H54 (cell line): ENCODE data around the gene CEP250.

Source experiments
- DNase-seq: peaks from one replicate; pipeline ENCODE4 v3.0.0; 2011; ENCODE audit warnings: low spot score, mixed read lengths; ENCODE audit not compliant: insufficient read length
- FAIRE-seq: peaks from 3 replicates; lab custom pipeline; 2011; peaks lifted over from hg19 to GRCh38; lab: Jason Lieb, UNC
- POLR2A ChIP-seq: IDR thresholded peaks from 2 replicates; pipeline ENCODE4 v1.6.1; 2011; ENCODE audit warnings: low read depth, mild to moderate bottlenecking, low read length

The CEP250 gene, protein sequence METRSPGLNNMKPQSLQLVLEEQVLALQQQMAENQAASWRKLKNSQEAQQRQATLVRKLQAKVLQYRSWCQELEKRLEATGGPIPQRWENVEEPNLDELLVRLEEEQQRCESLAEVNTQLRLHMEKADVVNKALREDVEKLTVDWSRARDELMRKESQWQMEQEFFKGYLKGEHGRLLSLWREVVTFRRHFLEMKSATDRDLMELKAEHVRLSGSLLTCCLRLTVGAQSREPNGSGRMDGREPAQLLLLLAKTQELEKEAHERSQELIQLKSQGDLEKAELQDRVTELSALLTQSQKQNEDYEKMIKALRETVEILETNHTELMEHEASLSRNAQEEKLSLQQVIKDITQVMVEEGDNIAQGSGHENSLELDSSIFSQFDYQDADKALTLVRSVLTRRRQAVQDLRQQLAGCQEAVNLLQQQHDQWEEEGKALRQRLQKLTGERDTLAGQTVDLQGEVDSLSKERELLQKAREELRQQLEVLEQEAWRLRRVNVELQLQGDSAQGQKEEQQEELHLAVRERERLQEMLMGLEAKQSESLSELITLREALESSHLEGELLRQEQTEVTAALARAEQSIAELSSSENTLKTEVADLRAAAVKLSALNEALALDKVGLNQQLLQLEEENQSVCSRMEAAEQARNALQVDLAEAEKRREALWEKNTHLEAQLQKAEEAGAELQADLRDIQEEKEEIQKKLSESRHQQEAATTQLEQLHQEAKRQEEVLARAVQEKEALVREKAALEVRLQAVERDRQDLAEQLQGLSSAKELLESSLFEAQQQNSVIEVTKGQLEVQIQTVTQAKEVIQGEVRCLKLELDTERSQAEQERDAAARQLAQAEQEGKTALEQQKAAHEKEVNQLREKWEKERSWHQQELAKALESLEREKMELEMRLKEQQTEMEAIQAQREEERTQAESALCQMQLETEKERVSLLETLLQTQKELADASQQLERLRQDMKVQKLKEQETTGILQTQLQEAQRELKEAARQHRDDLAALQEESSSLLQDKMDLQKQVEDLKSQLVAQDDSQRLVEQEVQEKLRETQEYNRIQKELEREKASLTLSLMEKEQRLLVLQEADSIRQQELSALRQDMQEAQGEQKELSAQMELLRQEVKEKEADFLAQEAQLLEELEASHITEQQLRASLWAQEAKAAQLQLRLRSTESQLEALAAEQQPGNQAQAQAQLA (N-terminal part only)

DNA sequence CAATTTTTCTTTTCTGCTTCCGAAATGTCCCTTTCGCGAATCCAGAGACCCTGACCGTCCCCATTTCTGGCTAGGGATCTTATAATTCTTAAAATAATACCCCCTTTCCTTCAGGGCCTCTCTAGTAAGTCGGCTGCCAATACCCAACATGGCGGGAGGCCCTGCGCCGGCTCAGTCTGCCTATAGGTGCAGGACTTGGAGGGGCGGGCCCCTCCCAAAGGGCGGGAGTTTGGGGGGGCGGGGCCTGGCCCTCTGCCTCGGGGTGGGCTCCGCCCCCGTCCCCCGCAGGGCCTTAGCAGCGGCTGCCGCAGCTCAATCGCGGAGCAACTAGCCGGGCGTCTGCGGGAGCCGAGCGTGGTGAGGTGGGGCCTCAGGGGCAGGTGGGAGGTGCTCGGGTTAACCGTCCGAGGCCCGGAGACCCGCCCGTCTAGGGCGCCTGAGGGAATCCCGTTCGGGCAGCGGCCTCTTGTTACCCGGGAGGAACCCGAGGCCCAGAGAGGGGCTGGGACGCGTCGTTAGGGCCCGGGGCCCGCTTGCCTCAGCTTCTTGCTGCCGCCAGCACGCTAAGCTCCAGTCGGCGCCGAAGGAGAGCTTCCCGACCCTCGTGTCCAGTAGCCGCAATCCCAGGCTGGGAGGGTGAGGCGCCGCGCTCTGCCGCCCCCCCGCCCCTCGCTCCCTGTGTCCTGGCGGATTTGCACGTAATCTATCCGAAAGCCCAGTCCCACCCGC lies at the start of gene CEP250:
TSS of gene CEP250 (plus strand) at position 718 of the 729 bp plus-strand sequence. CDS start 6,770 bp downstream, outside the sequence.
- peak; percentile 69; the same call in 1 of the 2 replicates for TF ChIP-seq POLR2A
- peak; percentile 85 for DNase-seq
- no peak for FAIRE-seq

DNA sequence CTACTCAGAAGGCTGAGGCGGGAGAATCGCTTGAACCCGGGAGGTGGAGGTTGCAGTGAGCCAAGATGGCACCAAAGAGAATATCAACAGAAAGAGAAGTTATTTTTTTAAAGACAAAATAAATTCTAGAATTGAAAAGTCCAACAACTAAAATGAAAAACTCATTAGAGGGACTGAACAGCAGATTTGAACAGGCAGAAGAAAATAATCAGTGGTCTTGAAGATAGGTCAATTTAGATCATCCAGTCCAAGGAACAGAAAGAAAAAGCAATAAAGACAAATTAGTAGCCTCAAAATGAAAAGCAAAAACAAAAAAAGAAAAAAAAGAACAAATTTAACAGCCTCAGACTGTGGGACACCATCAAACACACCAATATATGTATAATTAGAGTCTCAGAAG lies 49.6 kb upstream of the CEP250 start:
- no peak for DNase-seq
- no peak for FAIRE-seq
- no peak for TF ChIP-seq POLR2A

DNA sequence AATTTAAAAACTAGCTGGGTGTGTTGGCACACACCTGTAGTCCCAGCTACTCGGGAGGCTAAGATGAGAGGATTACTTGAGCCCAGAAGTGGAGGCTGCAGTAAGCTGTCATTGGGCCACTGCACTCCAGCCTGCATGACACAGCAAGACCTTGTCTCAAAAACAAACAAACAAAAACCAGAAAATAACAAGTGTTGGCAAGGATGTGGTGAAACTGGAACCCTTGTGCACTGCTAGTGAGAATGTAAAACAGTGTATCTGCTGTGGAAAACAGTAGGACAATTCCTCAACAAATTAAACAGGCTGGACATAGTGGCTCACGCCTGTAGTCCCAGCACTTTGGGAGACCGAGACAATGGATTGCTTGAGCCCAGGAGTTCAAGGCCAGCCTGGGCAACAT lies 47.1 kb upstream of the CEP250 start:
- DNase-seq (no peak), FAIRE-seq (no peak)

DNA sequence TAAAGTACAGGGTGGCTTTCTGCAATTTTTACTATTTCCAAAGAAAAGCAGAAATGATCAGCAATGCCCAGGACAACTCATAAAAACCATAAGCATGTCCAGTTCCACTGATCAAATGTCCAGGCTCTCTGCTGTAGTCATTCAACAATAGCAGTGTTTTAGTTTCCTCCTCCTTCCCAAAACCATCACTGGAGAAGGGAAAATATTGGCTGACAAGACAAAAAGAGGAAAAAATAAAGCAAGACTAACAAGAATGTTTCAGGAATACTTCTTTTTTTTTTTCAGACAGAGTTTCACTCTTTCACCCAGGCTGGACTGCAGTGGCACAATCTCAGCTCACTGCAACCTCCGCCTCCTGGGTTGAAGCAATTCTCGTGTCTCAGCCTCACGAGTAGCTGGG lies 45.9 kb upstream of the CEP250 start:
- DNase-seq (no peak), FAIRE-seq (no peak)
- no peak for TF ChIP-seq POLR2A

More for the DNA sequence above, 47.1 kb upstream of the CEP250 start:
- no peak for TF ChIP-seq POLR2A

DNA sequence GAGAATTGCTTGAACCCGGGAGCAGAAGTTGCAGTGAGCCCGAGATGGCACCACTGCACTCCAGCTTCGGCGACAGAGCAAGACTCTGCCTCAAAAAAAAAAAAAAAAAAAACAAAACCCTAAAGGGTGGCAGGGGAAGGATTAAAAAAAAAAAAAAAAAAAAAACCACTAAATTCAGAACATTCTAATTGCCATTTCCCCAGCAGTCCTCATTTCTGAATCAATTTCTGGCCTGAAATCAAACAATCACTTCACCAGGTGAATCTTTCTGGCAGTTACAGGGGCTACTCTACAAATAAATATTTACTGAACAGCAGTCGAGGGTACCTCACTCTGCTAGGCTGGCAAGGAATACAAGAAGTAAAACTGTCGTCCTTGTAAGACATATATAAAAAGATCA lies 44.8 kb upstream of the CEP250 start:
- DNase-seq (no peak), FAIRE-seq (no peak)
- no peak for TF ChIP-seq POLR2A

DNA sequence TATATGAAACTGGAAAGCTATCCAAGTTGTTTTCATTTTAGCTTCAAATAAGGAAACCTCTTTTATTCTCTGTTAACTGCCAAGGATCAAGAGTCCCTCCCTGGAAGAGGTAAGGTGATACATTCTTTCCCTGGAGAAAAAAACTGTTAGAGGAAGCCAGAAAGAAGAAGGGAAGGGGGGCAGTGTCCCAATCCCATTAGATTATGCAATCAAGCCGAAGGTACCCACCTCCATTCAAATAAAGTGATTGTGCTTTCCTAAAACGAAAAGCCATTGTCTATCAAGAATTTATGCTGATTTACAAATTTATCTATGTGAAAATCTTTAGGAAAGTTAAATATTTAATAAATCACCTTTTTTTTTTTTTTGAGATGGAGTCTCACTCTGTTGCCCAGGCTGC lies 34.1 kb upstream of the CEP250 start:
- no peak for TF ChIP-seq POLR2A
- FAIRE-seq (no peak), DNase-seq (no peak)

DNA sequence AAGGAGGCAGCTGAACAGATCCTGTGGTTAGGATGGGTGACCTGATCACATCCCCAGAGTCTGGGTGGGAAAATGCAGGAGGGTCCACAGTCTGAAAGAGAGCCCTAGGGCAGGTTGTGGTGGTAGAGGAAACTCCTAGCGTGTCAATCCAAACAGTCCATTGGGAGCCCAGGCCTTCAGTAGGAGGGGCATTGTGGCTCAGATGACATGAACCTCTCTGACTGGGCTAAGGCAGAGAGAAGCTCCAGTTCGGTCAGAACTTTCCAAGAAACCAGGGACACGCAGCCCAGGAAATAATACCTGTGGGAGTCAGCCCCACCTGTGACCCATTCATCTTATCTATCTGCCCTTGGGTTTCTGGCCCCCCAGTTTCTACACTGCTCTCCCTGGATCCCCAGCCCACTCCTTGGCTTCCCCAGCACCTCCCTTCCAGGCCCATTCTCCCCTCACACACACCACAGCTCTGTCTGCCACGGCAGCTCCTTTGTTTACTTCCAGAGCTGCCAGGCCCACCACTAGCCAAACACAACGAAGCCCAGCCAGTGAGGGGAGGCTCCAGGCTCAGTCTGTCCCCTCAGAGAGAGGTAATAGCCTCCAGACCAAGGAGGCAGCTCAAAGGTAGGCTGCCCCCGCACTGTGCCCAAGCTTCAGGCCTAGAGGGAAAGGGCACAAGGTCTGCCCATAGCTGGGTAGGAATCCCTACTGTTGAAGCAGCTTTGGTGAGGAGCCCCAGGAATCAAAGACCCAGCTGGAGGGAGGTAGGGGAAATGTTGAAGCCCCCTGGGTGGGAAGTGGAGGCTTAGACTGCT lies 23.6 kb upstream of the CEP250 start:
- no peak for TF ChIP-seq POLR2A
- no peak for DNase-seq
- no peak for FAIRE-seq

DNA sequence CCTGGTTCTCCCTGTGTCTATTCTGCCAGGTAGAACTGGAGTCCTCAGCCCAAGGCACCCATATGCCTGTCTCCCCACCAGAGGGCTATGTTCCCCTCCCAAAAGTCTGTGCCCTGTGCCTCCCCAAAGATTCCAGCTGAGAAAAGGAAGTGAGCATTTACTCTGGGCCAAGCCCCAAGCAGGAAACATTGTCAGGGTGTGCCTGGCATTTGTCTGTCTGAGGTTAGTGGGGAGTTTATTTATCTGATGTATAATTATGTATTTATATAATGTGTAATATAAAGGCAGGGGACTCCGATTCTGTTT lies 23.0 kb upstream of the CEP250 start:
- DNase-seq (no peak), FAIRE-seq (no peak)
- TF ChIP-seq POLR2A = no peak

DNA sequence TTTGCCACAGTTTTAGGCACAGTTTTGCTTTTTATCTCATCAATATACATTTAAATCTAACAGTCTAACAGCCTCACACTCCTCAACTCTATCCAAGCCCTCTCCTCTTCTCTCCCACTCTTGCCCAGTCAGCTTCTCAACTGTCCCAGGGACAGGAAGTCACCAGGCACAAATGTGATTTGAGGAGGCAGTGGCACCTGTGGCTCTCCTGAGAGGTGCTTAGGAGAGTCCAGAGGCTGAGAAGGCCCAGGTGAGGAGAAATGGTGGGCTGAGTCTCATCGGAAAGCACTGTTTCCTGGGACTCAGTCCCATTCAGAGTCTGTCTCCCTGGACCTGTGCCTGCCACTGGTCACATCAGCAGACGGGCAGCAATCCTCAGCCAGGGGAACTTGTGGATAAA lies 22.1 kb upstream of the CEP250 start:
- no peak for TF ChIP-seq POLR2A
- FAIRE-seq (no peak), DNase-seq (no peak)

DNA sequence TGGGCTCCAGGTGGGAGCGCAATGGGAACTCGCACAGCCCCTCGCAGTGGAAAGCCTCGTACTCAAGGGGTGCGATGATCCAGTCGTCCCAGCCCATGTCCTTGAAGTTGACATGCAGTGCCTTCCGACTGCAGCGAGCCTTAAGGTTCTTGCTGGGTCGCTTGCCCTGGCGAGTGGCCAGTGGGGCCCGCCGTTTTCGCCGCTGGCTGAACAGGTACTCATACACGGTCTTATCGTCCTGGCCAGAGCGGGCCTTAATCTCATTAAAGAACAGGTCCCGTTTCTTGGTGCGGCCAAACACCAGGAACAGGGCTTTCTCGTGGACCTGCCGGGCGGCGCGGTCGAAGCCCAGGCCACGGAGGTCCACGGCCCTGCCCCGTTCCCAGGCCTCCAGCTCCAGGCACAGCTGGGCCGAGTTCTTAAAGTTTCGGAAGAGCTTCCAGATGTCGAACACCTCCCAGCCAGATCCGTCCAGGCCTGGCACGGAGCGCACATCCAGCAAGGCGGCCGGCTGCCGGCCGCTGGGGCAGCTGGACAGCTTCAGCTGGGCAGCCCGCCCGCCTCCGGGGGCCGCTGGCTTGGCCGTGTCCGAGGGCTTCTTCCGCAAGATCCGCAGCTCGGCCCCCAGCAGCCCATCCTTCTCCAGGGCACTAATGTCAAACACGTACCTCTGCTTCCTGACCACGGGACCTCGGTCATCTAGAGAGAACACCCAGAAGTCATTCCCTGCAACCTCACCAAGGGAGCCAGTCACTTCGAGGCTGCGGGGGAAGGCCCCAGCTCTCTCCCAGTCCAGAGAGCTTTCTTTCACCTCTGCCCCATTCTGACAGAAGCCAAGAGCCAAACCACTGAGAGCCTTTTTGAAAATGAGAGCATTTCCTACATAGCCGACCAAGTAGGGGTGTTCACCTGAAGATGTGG lies 21.1 kb upstream of the CEP250 start:
- DNase-seq = no peak
- TF ChIP-seq POLR2A = no peak
- FAIRE-seq = no peak

DNA sequence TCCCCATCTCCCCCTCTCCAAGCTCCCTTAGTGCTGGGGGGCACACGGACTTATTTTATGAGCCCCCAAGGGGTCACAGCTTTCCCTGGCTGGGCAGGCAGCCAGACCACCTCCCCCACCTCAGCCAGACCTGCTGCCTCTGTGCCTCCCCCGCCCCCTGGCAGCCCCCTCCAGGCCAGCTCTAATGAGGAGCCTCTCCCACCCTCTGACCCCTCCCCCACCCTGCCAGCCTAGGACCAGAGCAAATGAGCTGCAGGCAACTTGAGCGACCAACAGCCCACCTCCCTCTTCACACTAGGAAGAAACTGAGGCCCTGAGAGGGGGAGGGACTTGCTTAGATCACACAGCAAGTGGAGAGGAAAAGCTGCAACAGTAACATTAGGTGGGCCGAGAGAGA lies 19.2 kb upstream of the CEP250 start:
- no peak for FAIRE-seq
- no peak for DNase-seq
- TF ChIP-seq POLR2A = no peak

DNA sequence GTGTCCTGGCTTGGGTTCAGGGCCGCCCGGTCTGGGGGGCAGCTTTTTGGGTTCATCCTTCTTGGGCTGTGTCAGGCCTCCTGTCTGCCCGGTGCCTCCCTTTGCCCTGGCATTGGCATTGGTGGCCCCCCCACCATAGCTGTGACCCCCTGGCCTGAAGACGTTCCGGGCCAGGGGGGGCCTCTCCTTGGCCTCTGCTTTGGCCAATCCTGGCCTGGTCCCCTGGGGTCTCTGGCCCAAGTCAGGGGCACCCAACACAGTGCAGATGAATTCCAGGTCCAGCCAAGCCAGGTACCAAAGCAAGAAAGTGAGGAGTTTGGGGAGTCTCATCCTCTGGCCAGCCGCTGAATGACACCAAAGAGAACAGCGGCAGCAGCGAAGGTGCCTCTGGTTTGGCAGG lies 17.8 kb upstream of the CEP250 start:
- DNase-seq (no peak), FAIRE-seq (no peak)
- no peak for TF ChIP-seq POLR2A
